Measurements from ENCODE around the gene DDX27. TPM values are rescaled to one million over a fixed set of nuclear protein-coding genes. Genes with fewer than 3 reads are reported as not detected.

The DDX27 gene
- total RNA-seq, 1 donor from 2014 or later, result 43.6 TPM

GRCh38 chr20:49276161-49276960 lies 57.1 kb downstream of the DDX27 start:
- intact Hi-C loops (cut with micrococcal nuclease), result loop anchor here (1.0 to 10.0 kb wide), 5 partner anchors 9 to 1772 kb away; partner anchors contain the start of genes NCOA3 and PARD6B

- intact Hi-C loops (cut with micrococcal nuclease), result loop anchor here (1.0 to 10.0 kb wide), 5 partner anchors 10 to 1772 kb away; partner anchors contain the start of genes NCOA3 and PARD6B
Observed at GRCh38 chr20:49276961-49277785, 58.0 kb downstream of the DDX27 start.

- intact Hi-C loops (cut with micrococcal nuclease), result loop anchor here (1.0 to 10.0 kb wide), 13 partner anchors 46 to 1773 kb away; partner anchors contain the start of genes CSE1L, DDX27, NCOA3 and PARD6B
Observed at GRCh38 chr20:49277786-49278035, 58.5 kb downstream of the DDX27 start.

GRCh38 chr20:49278036-49278817 lies 59.0 kb downstream of the DDX27 start, which contains the start of gene ZNFX1:
TSS of gene ZNFX1 (minus strand) at chr20:49278057. CDS start at chr20:49275839, 2,218 bp downstream.
- intact Hi-C loops (cut with micrococcal nuclease), result loop anchor here (1.0 to 10.0 kb wide), 13 partner anchors 45 to 1773 kb away; partner anchors contain the start of genes CSE1L, DDX27, NCOA3 and PARD6B

GRCh38 chr20:49278818-49279676 lies 59.8 kb downstream of the DDX27 start:
- intact Hi-C loops (cut with micrococcal nuclease), result loop anchor here (1.0 to 10.0 kb wide), 13 partner anchors 44 to 1774 kb away; partner anchors contain the start of genes CSE1L, DDX27, NCOA3 and PARD6B

GRCh38 chr20:49279677-49280462 lies 60.7 kb downstream of the DDX27 start:
- intact Hi-C loops (cut with micrococcal nuclease), result loop anchor here (2.0 to 10.0 kb wide), 6 partner anchors 148 to 1775 kb away; partner anchors contain the start of genes NCOA3, PARD6B, RNF114 and SLC9A8

GRCh38 chr20:49280463-49281058 lies 61.3 kb downstream of the DDX27 start:
- intact Hi-C loops (cut with micrococcal nuclease), result no loop called here

- intact Hi-C loops (cut with micrococcal nuclease), result no loop called here
Observed at GRCh38 chr20:49281059-49281912, 62.1 kb downstream of the DDX27 start.

GRCh38 chr20:49281913-49282467 lies 62.8 kb downstream of the DDX27 start:
- intact Hi-C loops (cut with micrococcal nuclease), result no loop called here

GRCh38 chr20:49282584-49283171 lies 63.5 kb downstream of the DDX27 start:
- intact Hi-C loops (cut with micrococcal nuclease), result no loop called here

- intact Hi-C loops (cut with micrococcal nuclease), result no loop called here
Observed at GRCh38 chr20:49283176-49283702, 64.0 kb downstream of the DDX27 start.

- intact Hi-C loops (cut with micrococcal nuclease), result no loop called here
Observed at GRCh38 chr20:49283703-49284625, 64.7 kb downstream of the DDX27 start.

GRCh38 chr20:49284818-49285217 lies 65.6 kb downstream of the DDX27 start:
- intact Hi-C loops (cut with micrococcal nuclease), result no loop called here

- intact Hi-C loops (cut with micrococcal nuclease), result no loop called here
Observed at GRCh38 chr20:49285233-49285668, 66.0 kb downstream of the DDX27 start.

GRCh38 chr20:49285813-49286494 lies 66.7 kb downstream of the DDX27 start:
- intact Hi-C loops (cut with micrococcal nuclease), result no loop called here
